GM20000 (cell line): Measurements from ENCODE around the gene CENPP.
"Not testable (repeated sequence)": the region's sequence is repeated elsewhere in the genome, so short reads cannot be mapped to it uniquely, and the experiment has no call there.

Experiments used
- DNase-seq: peaks from one replicate; pipeline ENCODE4 v3.0.0; 2012; ENCODE audit warnings: low spot score
- TF ChIP-seq, protein P1 (sequence below): IDR thresholded peaks from 2 replicates; pipeline ENCODE4 v1.5.1; 2012; ENCODE audit warnings: mild to moderate bottlenecking, control low read depth; ENCODE audit errors: extremely low read depth, missing control alignments

The CENPP gene

DNA sequence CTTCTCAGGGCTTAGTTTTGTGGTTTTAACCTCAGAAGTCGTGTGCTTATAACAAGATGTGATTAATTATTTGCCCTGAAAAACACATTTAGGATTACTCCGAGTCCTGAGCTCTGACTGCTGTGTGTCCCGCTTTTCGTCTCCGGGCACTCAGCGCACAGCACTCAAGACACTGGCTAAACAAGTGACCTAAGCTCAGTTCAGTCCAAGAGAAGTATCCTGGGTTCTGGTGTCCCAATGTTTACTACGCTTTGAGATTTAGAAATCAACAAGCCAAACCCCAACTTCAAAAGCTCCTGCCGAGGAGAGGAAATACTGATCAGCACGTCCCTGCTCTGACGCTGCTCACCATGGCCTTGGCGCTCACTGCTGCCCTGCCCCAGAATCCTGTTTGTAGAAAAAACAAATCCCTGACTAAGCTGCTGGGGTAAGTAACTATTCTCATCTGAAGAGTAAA, 290.9 kb downstream of the CENPP start:
- no peak for DNase-seq
- TF ChIP-seq, protein P1, sequence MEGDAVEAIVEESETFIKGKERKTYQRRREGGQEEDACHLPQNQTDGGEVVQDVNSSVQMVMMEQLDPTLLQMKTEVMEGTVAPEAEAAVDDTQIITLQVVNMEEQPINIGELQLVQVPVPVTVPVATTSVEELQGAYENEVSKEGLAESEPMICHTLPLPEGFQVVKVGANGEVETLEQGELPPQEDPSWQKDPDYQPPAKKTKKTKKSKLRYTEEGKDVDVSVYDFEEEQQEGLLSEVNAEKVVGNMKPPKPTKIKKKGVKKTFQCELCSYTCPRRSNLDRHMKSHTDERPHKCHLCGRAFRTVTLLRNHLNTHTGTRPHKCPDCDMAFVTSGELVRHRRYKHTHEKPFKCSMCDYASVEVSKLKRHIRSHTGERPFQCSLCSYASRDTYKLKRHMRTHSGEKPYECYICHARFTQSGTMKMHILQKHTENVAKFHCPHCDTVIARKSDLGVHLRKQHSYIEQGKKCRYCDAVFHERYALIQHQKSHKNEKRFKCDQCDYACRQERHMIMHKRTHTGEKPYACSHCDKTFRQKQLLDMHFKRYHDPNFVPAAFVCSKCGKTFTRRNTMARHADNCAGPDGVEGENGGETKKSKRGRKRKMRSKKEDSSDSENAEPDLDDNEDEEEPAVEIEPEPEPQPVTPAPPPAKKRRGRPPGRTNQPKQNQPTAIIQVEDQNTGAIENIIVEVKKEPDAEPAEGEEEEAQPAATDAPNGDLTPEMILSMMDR = no peak

DNA sequence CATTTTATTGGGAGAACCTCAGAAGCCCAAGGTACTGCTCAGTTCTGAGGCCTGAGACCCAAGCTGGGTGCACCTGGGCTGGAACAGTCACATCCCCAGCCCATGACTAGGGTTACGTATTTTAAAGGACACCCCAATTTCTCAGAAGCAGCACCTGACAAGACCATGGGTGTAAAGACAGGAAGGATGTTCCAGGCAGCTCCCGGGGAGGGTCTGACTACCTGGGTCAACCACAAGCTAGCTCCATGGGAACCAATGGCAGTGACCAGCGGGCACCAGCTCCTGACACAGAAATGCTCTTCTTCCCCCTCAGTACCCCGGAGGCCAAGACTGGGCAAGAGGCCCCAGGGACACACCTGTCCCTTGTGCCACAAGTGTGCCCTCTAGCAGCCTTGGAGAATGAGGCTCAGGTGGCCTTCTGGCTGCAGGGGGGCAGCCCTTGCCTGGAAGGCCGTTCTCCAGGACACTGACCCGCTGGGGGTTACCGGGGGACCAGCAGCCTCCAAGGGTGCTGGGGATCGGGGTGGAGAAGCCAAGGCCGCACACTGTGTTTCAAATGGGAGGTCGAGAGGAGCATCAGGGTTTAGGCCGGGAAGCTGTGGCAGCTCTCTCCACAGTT, 291.6 kb downstream of the CENPP start:
- no peak for DNase-seq
- TF ChIP-seq, protein P1 = no peak

DNA sequence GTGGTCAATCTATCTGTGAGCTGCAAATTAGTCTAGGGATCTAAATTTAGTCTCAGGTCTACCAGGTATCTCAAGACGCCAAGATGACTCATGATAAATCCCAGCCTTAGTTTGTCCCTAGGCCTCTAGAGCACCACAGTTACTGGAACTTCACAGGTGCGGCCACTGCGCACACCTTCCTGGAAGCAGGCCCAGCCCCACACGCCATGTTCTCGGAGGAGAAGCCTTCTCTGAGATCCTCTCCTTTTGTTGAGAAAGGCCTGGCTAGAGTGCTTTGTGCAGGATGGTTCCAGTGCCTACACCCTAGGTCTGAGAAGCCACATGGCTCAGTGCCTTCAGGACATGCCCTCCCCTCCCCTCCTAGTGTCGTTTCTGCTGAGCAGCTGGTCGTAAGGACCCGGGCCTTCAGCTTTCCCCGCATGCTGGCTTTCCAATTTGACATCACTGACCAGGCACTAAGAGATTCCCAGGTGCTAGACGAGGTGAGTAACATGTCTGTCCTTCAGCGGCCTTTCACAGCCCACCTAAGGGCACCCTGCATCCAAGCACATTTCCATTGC, 292.3 kb downstream of the CENPP start:
- TF ChIP-seq, protein P1 = no peak
- DNase-seq = no peak

DNA sequence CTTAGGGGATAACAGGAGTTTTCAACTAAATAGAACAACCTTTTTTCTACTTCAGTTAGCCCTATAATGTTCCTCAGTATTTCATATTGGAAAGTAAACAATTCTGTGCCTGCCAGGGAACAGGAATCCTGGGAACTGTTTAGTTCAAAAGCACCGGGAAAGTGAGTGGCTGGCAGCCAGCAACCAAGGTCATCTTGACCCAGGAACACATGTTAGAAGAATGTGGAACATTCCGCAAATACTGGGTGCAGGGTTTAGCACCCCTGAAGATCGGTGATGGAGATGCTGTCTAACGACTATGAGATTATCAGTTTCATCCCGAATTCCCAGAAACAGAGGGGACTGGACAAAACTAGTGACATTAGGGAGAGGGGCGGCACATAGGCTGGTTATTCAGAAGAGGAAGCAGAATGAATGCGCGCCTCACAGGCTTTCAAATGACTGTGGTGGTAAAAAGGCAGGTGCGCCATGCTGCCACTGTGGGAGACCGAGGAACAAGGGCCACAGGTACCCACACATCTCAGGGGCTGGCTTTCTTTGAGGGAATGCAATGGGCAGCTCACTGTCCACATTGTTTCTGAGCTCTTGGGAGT, 293.0 kb downstream of the CENPP start:
- DNase-seq = no peak
- TF ChIP-seq, protein P1 = no peak

DNA sequence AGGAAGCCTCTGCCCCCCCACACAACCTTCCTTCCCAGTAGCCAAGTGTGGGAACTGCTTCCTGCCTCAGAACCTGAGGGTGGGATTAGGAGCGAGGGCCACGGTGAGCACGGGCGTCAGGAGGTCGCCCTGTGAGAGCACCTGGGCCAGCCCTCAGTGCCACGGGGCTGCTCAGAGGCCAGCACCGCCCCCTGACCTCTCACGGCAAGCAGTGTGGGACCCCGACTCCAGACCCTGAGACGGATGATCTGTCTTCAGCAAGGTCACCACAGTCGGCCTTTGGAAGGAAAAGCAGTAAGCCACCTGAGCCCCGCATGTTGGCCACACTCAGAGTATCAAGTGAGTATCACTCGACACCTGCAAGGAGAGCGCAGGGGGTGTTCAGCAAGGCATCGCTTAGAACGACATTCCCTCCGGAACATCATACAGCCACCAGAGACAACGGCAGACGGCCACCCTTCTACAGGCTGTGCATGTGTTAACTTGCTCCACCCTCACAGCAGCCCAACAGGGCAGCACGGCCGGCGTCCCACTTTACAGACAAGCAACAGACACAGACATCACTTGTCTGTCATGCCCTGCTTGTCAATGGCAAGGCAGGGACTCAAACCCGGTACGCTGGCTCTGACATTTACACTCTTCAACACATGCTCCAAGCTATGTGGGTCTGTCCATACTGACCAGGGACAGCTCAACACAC, 294.0 kb downstream of the CENPP start:
- TF ChIP-seq, protein P1 = no peak
- no peak for DNase-seq

- TF ChIP-seq, protein P1 = no peak
Measured at GRCh38 chr9:92620845-92621244, 295.1 kb downstream of the CENPP start.

GRCh38 chr9:92623936-92624335, 298.2 kb downstream of the CENPP start:
- DNase-seq = not testable (repeated sequence)

More at GRCh38 chr9:92620845-92621244, 295.1 kb downstream of the CENPP start:
- DNase-seq = no peak
